ENCODE data around the gene TBC1D24.
"Not testable (repeated sequence)": the region's sequence is repeated elsewhere in the genome, so short reads cannot be mapped to it uniquely, and the experiment has no call there.

TBC1D24 gene

DNA sequence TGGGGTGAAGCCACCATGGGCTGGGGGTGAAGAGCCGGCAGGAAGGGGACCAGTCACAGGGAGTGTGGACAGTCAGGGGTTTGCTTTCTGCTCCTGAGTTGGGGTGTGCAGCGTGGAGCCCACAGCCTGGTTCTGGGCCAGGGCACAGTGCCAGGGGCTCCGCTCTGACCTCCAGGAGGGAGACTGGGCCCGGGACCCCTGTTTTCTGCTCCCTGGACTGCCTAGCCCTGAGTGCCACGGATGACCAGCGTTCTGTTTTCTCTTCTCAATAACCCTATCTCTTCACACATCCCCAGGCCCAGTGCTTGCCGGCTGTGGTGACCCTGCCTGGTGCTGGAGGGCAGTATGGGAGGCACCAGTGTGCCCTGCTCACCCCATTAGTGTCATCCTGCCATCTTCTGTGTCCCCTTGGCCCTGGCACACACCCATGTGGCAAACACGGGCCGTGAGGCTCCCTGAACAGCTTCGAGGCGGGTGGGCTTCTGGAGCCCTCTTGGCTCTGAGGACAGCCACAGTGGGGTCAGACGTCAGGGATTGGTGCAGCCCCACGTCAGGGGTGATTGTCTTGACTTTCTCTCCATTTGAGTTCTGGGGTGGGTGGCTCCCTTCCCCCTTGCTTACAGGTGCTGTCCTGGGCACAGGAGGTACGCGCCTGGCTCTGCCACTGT, 55.2 kb downstream of the TBC1D24 start:
- ChIA-PET CTCF (interaction anchor here (1.3 kb wide), 1 partner anchor 11 kb away, joined by 4 read pairs; no protein-coding TSS in a partner anchor), POLR2A (interaction anchor here (3.1 kb wide), 1 partner anchor 11 kb away, joined by 28 read pairs; the partner anchor contains the start of gene AMDHD2)
- TF ChIP-seq, protein P1, sequence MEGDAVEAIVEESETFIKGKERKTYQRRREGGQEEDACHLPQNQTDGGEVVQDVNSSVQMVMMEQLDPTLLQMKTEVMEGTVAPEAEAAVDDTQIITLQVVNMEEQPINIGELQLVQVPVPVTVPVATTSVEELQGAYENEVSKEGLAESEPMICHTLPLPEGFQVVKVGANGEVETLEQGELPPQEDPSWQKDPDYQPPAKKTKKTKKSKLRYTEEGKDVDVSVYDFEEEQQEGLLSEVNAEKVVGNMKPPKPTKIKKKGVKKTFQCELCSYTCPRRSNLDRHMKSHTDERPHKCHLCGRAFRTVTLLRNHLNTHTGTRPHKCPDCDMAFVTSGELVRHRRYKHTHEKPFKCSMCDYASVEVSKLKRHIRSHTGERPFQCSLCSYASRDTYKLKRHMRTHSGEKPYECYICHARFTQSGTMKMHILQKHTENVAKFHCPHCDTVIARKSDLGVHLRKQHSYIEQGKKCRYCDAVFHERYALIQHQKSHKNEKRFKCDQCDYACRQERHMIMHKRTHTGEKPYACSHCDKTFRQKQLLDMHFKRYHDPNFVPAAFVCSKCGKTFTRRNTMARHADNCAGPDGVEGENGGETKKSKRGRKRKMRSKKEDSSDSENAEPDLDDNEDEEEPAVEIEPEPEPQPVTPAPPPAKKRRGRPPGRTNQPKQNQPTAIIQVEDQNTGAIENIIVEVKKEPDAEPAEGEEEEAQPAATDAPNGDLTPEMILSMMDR (IDR thresholded peaks at IDR 0.05; ENCODE audit: insufficient read depth, low read length, missing control alignments), result no peak
- no peak for DNase-seq (ENCODE audit: low read depth, low spot score)
- H3K4me3 ChIP-seq (ENCODE audit: low read depth, low read length), result no peak overlapping the region

GRCh38 chr16:2530629-2531318, 55.8 kb downstream of the TBC1D24 start:
- CTCF ChIA-PET, result interaction anchor here (1.3 kb wide), 1 partner anchor 12 kb away, joined by 4 read pairs; no protein-coding TSS in a partner anchor
- POLR2A ChIA-PET, result interaction anchor here (3.1 kb wide), 1 partner anchor 11 kb away, joined by 28 read pairs; the partner anchor contains the start of gene AMDHD2
- TF ChIP-seq, protein P1 (IDR thresholded peaks at IDR 0.05; ENCODE audit: insufficient read depth, low read length, missing control alignments), result no peak
- DNase-seq (ENCODE audit: low read depth, low spot score), result no peak
- no peak overlapping the region for H3K4me3 ChIP-seq (ENCODE audit: low read depth, low read length)

GRCh38 chr16:2531371-2531695, 56.4 kb downstream of the TBC1D24 start, which contains the start of gene CEMP1:
CEMP1 (minus strand) TSS chr16:2531408; CDS start chr16:2531073, 335 bp downstream.
- TF ChIP-seq, protein P1 (IDR thresholded peaks at IDR 0.05; ENCODE audit: insufficient read depth, low read length, missing control alignments), result no peak
- DNase-seq (ENCODE audit: low read depth, low spot score), result no peak
- ChIA-PET POLR2A (interaction anchor here (3.1 kb wide), 1 partner anchor 12 kb away, joined by 28 read pairs; the partner anchor contains the start of gene AMDHD2), CTCF (interaction anchor here (1.0 to 1.3 kb wide), 2 partner anchors 13 to 43 kb away, joined by 4 read pairs; no protein-coding TSS in a partner anchor)
- peak within 1 kb of the TSS; percentile 65 for H3K4me3 ChIP-seq (ENCODE audit: low read depth, low read length)

- ChIA-PET CTCF (interaction anchor here (1.0 to 1.3 kb wide), 3 partner anchors 11 to 44 kb away, joined by 3 to 4 read pairs (median 4); partner anchors contain the start of gene AMDHD2), POLR2A (interaction anchor here (3.1 kb wide), 1 partner anchor 12 kb away, joined by 28 read pairs; the partner anchor contains the start of gene AMDHD2)
- DNase-seq (ENCODE audit: low read depth, low spot score), result peak; percentile 69
- peak overlapping the region; percentile 65 for H3K4me3 ChIP-seq (ENCODE audit: low read depth, low read length)
- TF ChIP-seq, protein P1 (IDR thresholded peaks at IDR 0.05; ENCODE audit: insufficient read depth, low read length, missing control alignments), result no peak
These were observed 57.0 kb downstream of the TBC1D24 start for GRCh38 chr16:2531696-2532493.

DNA sequence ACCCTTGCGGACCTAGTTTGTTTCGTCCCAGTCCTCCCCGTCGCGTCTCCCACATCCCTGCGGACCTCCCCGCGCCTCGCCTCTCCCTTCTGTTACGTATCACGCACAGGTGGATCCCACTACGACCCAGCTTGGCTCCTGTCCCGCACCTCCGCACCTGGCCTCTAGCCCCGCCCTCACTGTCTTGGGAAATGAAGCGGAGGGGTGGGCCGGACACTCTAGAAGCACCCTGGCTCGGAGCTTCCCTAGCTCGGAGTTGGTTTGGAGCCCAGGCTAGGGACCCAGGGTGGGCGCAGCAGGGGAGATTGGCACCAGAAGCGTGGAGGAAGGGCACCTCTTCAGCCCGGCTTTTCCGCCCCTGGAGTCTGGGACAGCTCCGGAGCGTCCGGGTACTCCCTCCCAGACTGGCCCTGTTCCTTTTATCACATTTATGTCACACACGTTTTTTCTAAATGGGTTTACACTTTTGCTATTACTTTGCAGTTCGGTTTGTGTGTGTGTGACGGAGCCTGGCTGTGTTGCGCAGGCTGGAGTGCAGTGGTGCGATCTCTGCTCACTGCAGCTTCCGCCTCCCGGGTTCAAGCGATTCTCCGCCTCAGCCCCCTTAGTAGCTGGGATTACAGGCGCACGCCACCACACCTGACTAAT, 57.7 kb downstream of the TBC1D24 start:
- no peak for DNase-seq (ENCODE audit: low read depth, low spot score)
- H3K4me3 ChIP-seq (ENCODE audit: low read depth, low read length), result peak overlapping the region; percentile 65
- POLR2A ChIA-PET, result interaction anchor here (3.1 kb wide), 1 partner anchor 13 kb away, joined by 28 read pairs; the partner anchor contains the start of gene AMDHD2
- TF ChIP-seq, protein P1 (IDR thresholded peaks at IDR 0.05; ENCODE audit: insufficient read depth, low read length, missing control alignments), result no peak
- CTCF ChIA-PET, result interaction anchor here (1.0 to 1.3 kb wide), 2 partner anchors 12 to 20 kb away, joined by 3 to 4 read pairs; partner anchors contain the start of gene AMDHD2

DNA sequence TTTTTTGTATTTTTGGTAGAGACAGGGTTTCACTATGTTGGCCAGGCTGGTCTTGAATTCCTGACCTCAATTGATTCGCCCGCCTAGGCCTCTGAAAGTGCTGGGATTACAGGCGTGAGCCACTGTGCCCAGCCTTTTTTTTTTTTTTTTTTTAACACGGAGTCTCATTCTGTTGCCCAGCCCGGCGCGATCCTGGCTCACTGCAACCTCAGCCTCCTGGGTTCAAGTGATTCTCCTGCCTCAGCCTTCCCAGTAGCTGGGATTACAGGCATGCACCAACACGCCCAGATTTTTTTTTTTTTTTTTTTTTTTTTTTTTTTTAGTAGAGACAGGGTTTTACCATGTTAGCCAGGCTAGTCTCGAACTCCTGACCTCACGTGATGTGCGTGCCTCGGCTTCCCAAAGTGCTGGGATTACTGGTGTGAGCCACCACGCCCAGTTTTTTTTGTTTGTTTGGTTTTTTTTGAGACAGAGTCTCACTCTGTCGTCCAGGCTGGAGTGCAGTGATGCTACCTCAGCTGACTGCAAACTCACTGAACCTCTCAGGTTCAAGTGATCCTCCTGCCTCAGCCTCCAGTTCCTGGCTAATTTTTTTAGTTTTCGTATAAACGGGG, 58.3 kb downstream of the TBC1D24 start:
- DNase-seq (ENCODE audit: low read depth, low spot score), result not testable (repeated sequence)
- H3K4me3 ChIP-seq (ENCODE audit: low read depth, low read length), result peak overlapping the region; percentile 65
- POLR2A ChIA-PET, result interaction anchor here (3.1 kb wide), 1 partner anchor 14 kb away, joined by 28 read pairs; the partner anchor contains the start of gene AMDHD2
- CTCF ChIA-PET, result interaction anchor here (1.0 to 1.3 kb wide), 2 partner anchors 13 to 21 kb away, joined by 3 to 4 read pairs; partner anchors contain the start of gene AMDHD2

All from AG04449 (cell line).